ENCODE measurements around the gene CD163L1. TPM values are rescaled to one million over a fixed set of nuclear protein-coding genes. Genes with fewer than 3 reads are reported as not detected.

Gene CD163L1
- total RNA-seq, 2 experiments from 2014 or later, result not detected

DNA sequence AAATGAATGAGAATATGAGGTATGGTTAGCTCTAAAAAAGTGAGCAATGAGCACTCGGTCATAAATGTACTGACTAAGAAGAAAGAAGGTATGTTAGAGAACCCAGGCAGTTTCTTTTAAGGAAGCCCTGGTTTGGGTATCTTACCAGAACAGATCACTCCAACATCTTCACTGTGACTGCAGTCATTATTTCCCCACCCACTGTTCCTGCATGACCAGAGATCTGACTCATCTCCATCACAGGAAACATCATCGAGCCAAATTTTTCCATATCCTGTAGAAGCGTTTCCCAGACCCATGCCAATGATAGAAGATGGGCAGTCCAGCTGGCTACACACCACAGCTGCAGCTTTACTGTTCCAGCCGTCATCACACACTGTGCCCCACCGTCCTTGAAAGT is 48.0 kb downstream of the CD163L1 start:
- ChIA-PET CTCF (no interaction called here), POLR2A (no interaction called here)
- H3K4me1 Mint-ChIP-seq (ENCODE audit: low read depth), result no peaks in the 10 kb centered on the region
- peaks cover 9% of the 10 kb centered on the region for H3K27me3 Mint-ChIP-seq (ENCODE audit: low read depth)
- ATAC-seq, result no peak
- H3K9me3 Mint-ChIP-seq (ENCODE audit: insufficient read depth), result no peaks in the 10 kb centered on the region
- H3K4me3 Mint-ChIP-seq, result no peak overlapping the region
- H3K36me3 Mint-ChIP-seq (ENCODE audit: low read depth), result no peaks in the 10 kb centered on the region
- H3K27ac Mint-ChIP-seq, result no peak overlapping the region
- DNase-seq, result no peak

DNA sequence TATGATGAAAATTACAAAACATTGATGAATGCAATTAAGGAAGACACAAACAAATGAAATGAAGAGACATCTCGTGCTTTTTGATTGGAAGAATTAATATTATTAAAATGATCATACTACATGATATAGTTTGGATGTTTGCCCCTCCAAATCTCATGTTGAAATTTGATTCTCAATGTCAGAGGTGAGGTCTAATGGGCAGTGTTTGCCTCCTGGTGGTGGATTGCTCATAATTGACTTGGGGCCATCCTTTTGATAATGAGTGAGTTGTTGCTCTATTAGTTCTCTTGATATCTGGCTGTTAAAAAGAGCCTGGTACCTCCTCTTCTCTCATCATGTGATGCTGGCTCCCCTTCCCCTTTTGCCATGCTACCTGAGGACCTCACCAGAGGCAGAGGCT is 56.7 kb downstream of the CD163L1 start:
- ChIA-PET CTCF (no interaction called here), POLR2A (no interaction called here)
- DNase-seq (no peak), ATAC-seq (no peak)
- Mint-ChIP-seq H3K4me1 (ENCODE audit: low read depth) (no peaks in the 10 kb centered on the region), H3K27me3 (ENCODE audit: low read depth) (peaks cover 20% of the 10 kb centered on the region), H3K36me3 (ENCODE audit: low read depth) (no peaks in the 10 kb centered on the region), H3K9me3 (ENCODE audit: insufficient read depth) (no peaks in the 10 kb centered on the region), H3K4me3 (no peak overlapping the region), H3K27ac (no peak overlapping the region)

DNA sequence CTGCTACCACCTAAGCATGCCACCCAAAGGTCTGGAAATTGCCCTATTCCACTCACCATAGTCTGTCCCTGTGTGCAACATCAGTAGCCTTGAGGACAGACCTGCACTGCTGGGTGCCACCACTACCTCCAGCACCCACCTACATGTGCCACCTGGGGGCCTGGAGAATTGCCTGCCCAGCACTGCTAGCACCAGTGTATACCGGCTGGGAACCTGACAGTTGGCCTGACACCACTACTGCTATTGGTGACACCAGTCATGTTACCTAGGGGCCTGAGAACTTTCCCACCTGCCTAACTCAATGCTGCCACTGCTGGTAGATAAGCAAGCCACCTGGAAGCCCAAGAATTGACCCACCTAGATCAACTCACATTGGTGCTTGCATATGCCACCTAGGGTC is 60.8 kb downstream of the CD163L1 start:
- CTCF ChIA-PET, result no interaction called here
- ATAC-seq, result no peak

DNA sequence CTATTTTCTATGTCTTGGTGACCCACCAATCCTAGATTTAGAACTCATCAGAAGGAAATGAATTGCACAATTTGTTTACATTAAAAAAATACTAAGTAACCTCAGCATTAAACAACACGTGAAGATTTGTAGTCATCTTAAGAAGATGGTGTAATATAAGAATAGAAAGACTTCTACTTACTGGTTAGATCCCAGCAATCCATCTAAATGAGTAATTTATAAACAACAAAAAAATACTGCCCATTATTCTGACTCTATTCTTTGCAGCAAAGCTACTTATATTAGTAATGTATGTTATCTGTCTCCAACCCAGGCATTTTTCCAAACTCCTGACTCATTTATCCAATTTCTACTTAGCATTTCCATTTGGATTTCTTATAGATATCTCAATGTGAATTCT is 67.8 kb downstream of the CD163L1 start:
- no peaks in the 10 kb centered on the region for H3K36me3 Mint-ChIP-seq (ENCODE audit: low read depth)
- ATAC-seq (no peak), DNase-seq (no peak)
- no peak overlapping the region for H3K27ac Mint-ChIP-seq
- H3K27me3 Mint-ChIP-seq (ENCODE audit: low read depth), result peaks cover 20% of the 10 kb centered on the region
- no peaks in the 10 kb centered on the region for H3K9me3 Mint-ChIP-seq (ENCODE audit: insufficient read depth)
- no peaks in the 10 kb centered on the region for H3K4me1 Mint-ChIP-seq (ENCODE audit: low read depth)
- H3K4me3 Mint-ChIP-seq, result no peak overlapping the region
- ChIA-PET POLR2A (no interaction called here), CTCF (no interaction called here)

More for the DNA sequence above, 60.8 kb downstream of the CD163L1 start:
- POLR2A ChIA-PET, result no interaction called here
- H3K36me3 Mint-ChIP-seq (ENCODE audit: low read depth), result no peaks in the 10 kb centered on the region
- H3K27me3 Mint-ChIP-seq (ENCODE audit: low read depth), result peaks cover 22% of the 10 kb centered on the region
- no peak overlapping the region for H3K4me3 Mint-ChIP-seq
- DNase-seq, result no peak
- no peaks in the 10 kb centered on the region for H3K9me3 Mint-ChIP-seq (ENCODE audit: insufficient read depth)
- no peaks in the 10 kb centered on the region for H3K4me1 Mint-ChIP-seq (ENCODE audit: low read depth)
- H3K27ac Mint-ChIP-seq, result no peak overlapping the region

DNA sequence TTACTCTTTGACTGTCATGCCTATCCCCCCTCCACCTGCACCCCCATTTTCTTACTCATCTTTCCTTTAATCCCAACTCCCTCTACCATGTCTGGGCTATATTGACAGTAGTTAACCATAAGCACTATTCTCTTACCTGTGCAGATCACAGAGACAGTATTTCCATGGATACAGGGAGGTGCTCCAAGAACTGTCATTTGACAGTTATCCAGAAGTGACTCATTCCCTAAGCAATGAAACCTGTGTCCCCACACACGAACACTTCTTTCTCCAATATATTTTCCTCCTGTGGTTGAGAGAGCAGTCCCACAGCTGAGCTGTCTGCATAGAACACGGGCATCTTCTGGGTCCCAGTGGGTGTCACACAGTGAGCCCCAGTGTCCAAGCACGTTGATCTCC is 68.8 kb downstream of the CD163L1 start:
- H3K9me3 Mint-ChIP-seq (ENCODE audit: insufficient read depth), result no peaks in the 10 kb centered on the region
- H3K4me1 Mint-ChIP-seq (ENCODE audit: low read depth), result no peaks in the 10 kb centered on the region
- no peak overlapping the region for H3K27ac Mint-ChIP-seq
- no peak overlapping the region for H3K4me3 Mint-ChIP-seq
- POLR2A ChIA-PET, result no interaction called here
- no peaks in the 10 kb centered on the region for H3K36me3 Mint-ChIP-seq (ENCODE audit: low read depth)
- DNase-seq, result no peak
- CTCF ChIA-PET, result no interaction called here
- no peak for ATAC-seq
- H3K27me3 Mint-ChIP-seq (ENCODE audit: low read depth), result peaks cover 17% of the 10 kb centered on the region

DNA sequence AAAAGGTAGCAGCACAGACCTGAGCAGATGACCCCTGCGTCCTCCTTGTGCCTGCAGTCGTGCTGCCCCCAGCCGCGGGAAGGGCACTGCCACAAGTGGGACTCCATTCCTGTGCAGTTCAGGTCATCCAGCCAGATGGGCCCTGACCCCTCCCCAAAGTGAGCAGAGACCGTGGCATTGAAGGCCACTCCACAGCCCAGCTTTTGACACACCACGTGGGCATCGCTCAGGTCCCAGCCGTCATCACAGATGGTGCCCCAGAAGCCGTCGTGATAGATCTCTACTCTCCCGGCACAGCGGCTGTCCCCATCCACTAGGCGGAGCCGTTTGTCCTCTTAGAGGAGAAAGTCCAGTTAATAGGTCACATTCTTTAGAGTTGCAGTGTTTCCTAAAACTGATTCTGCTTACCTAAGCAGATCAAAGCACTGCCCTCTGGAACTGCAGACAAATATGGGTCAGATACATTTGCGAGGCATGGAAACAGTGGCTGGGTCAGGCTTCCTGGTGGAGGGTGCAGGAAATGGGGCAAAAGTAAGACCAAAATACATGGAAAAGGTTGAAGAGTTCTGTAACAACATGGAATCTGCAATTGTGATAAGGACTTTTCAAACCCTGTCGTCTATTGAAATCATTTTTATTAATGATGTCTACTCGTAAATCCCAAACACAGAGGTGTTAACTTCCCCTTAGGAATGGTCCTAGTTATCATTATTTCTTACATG is 69.4 kb downstream of the CD163L1 start:
- DNase-seq, result peak; percentile 41
- H3K36me3 Mint-ChIP-seq (ENCODE audit: low read depth), result no peaks in the 10 kb centered on the region
- no peak overlapping the region for H3K27ac Mint-ChIP-seq
- no peaks in the 10 kb centered on the region for H3K9me3 Mint-ChIP-seq (ENCODE audit: insufficient read depth)
- peaks cover 22% of the 10 kb centered on the region for H3K27me3 Mint-ChIP-seq (ENCODE audit: low read depth)
- ChIA-PET POLR2A (no interaction called here), CTCF (no interaction called here)
- no peaks in the 10 kb centered on the region for H3K4me1 Mint-ChIP-seq (ENCODE audit: low read depth)
- no peak overlapping the region for H3K4me3 Mint-ChIP-seq
- ATAC-seq, result no peak

DNA sequence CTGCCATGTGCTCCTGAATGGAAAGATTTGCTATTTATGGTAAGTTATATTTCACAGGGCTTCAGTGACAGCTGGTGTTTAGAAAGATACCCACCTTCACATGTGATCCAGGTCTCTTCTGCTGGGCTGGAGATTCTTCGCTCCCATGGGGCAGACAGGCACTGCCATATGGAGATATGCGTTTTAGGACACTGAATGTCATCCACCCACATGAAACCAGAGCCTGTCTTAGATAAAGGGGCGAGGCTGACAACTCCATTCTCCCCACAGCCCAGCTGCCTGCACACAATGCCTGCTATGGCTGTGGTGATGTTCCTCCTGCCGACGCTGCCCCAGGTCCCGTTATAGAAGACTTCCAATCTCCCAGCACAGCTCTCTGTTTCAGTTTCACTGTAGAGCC is 70.7 kb downstream of the CD163L1 start:
- Mint-ChIP-seq H3K9me3 (ENCODE audit: insufficient read depth) (no peaks in the 10 kb centered on the region), H3K36me3 (ENCODE audit: low read depth) (no peaks in the 10 kb centered on the region), H3K4me1 (ENCODE audit: low read depth) (no peaks in the 10 kb centered on the region), H3K27me3 (ENCODE audit: low read depth) (peaks cover 22% of the 10 kb centered on the region), H3K4me3 (no peak overlapping the region), H3K27ac (no peak overlapping the region)
- ATAC-seq, result no peak
- no peak for DNase-seq
- ChIA-PET CTCF (interaction anchor here (1.2 kb wide), 1 partner anchor 617 kb away, joined by 3 read pairs; no protein-coding TSS in a partner anchor), POLR2A (no interaction called here)

DNA sequence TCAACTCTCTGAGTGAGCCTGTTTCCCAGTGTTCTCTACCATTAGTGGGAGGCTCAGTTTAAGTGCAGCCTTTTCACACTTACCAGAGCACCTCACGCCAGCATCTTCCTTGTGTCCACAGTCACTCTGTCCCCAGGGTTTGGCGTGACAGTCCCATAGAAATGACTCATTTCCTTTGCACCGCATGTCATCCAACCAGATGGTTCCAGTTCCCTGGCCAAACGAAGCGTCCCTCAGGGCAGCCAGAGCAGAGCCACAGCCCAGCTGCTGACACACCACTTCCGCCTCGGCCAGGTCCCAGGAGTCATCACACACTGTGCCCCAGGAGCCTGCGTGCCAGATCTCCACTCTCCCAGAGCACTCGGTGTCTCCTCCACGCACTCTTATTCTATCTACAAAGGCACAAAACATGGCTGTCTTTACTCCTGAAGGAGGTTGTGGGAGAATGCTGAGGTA is 74.7 kb downstream of the CD163L1 start:
- H3K27me3 Mint-ChIP-seq (ENCODE audit: low read depth), result peaks cover 18% of the 10 kb centered on the region
- H3K9me3 Mint-ChIP-seq (ENCODE audit: insufficient read depth), result no peaks in the 10 kb centered on the region
- no peaks in the 10 kb centered on the region for H3K4me1 Mint-ChIP-seq (ENCODE audit: low read depth)
- no peak overlapping the region for H3K27ac Mint-ChIP-seq
- H3K36me3 Mint-ChIP-seq (ENCODE audit: low read depth), result no peaks in the 10 kb centered on the region
- ChIA-PET POLR2A (no interaction called here), CTCF (no interaction called here)
- no peak overlapping the region for H3K4me3 Mint-ChIP-seq
- DNase-seq, result no peak
- ATAC-seq, result no peak

DNA sequence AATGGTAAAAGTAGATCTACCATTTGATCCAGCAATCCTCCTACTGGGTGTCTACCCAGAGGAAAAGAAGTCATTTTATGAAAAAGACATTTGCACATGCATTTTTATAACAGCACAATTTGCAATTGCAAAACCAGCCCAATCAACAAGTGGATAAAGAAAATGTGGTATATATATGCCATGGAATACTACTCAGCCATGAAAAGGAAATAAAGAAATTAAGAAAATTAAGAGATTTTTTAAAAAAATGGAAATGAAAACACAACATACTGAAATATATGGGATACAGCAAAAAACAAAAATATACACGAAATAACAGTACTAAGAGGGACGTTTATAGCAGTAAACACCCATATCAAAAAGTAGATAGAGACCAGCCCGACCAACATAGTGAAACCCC is 81.2 kb downstream of the CD163L1 start:
- no peaks in the 10 kb centered on the region for H3K4me1 Mint-ChIP-seq (ENCODE audit: low read depth)
- no peak for DNase-seq
- no peak for ATAC-seq
- H3K27ac Mint-ChIP-seq, result no peak overlapping the region
- H3K9me3 Mint-ChIP-seq (ENCODE audit: insufficient read depth), result no peaks in the 10 kb centered on the region
- H3K36me3 Mint-ChIP-seq (ENCODE audit: low read depth), result no peaks in the 10 kb centered on the region
- POLR2A ChIA-PET, result no interaction called here
- CTCF ChIA-PET, result no interaction called here
- peaks cover 22% of the 10 kb centered on the region for H3K27me3 Mint-ChIP-seq (ENCODE audit: low read depth)
- H3K4me3 Mint-ChIP-seq, result no peak overlapping the region

DNA sequence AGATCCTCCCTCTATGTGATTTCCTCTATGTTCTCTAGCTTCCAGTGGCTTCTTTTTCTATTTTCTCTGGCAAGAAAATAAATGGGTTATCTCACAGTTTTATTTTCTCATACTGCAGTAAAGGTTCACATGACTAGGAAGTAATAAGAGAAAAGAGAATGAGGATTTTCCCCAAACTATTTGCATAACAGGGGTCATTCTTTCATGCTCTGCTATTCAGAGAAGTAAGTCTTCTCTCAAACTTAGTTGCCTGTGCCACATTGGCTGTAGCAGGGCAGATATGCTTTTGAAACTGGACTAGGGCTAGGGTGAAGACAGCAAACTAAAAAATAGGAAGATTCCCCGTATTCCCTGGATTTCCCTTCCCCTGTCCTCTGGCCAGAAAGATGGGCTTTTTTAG is 82.7 kb downstream of the CD163L1 start:
- no peaks in the 10 kb centered on the region for H3K36me3 Mint-ChIP-seq (ENCODE audit: low read depth)
- CTCF ChIA-PET, result no interaction called here
- POLR2A ChIA-PET, result no interaction called here
- H3K4me1 Mint-ChIP-seq (ENCODE audit: low read depth), result no peaks in the 10 kb centered on the region
- peaks cover 30% of the 10 kb centered on the region for H3K27me3 Mint-ChIP-seq (ENCODE audit: low read depth)
- H3K27ac Mint-ChIP-seq, result no peak overlapping the region
- ATAC-seq, result no peak
- H3K9me3 Mint-ChIP-seq (ENCODE audit: insufficient read depth), result no peaks in the 10 kb centered on the region
- no peak overlapping the region for H3K4me3 Mint-ChIP-seq
- no peak for DNase-seq

DNA sequence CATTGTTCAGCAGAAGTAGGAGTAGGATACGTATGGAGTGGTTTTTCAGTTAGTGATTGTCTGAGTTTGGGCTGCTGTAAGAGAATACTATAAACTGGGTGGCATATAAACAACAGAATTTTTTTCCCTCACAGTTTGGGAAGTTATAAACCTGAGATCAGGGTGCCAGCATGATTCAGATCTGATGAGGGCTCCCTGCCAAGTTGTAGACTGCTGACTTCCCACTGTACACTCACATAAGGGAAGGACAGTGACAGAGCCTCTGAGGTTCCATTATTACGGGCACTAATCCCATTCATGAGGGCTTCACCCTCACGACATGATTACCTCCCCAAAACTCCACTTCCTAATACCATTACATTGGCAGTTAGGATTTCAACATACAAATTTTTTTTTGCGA is 89.4 kb downstream of the CD163L1 start:
- ATAC-seq, result no peak
- no peaks in the 10 kb centered on the region for H3K9me3 Mint-ChIP-seq (ENCODE audit: insufficient read depth)
- H3K27me3 Mint-ChIP-seq (ENCODE audit: low read depth), result peaks cover 23% of the 10 kb centered on the region
- POLR2A ChIA-PET, result no interaction called here
- CTCF ChIA-PET, result no interaction called here
- no peak for DNase-seq
- H3K4me1 Mint-ChIP-seq (ENCODE audit: low read depth), result peaks cover 12% of the 10 kb centered on the region
- no peaks in the 10 kb centered on the region for H3K36me3 Mint-ChIP-seq (ENCODE audit: low read depth)
- H3K4me3 Mint-ChIP-seq, result no peak overlapping the region
- H3K27ac Mint-ChIP-seq, result no peak overlapping the region

DNA sequence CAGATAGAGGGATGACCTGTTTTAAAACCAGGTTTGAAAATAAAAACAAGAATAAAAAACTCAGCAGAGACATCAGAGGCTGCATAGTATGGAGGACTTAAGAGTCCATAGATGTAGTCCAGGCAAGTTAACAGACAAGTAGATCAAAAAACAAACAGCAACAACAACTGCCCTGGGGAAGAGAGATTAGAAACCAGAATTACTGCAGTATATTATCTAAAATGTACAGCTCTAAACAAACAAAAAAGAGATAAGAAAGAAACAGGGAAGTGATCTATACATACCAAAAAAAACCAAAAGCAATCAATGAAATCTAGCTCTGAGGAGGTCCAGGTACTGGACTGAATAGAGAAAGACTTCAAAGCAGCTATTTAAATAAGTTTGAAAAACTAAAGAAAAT is 91.3 kb downstream of the CD163L1 start:
- no peak for ATAC-seq
- peaks cover 12% of the 10 kb centered on the region for H3K4me1 Mint-ChIP-seq (ENCODE audit: low read depth)
- CTCF ChIA-PET, result no interaction called here

DNA sequence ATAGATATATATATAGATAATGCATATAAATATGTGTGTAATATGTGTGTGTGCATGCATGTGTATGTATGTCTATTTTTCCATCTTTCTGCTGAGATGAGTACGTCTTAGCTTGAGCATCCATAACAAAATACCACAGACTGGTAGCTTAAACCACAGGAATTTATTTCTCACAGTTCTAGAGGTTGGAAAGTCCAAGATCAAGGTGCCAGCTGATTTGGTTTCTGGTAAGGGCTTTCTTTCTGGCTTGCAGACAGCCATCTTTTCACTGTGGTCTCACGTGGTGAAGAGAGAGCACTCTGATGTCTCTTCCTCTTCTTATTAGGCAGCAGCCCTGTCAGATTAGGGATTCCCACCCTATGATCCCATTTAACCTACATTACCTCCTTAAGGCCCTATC is 92.8 kb downstream of the CD163L1 start:
- ATAC-seq, result no peak
- ChIA-PET POLR2A (no interaction called here), CTCF (interaction anchor here (0.7 kb wide), 1 partner anchor 8 kb away, joined by 3 read pairs; no protein-coding TSS in a partner anchor)
- no peak overlapping the region for H3K4me3 Mint-ChIP-seq
- peaks cover 2% of the 10 kb centered on the region for H3K36me3 Mint-ChIP-seq (ENCODE audit: low read depth)
- peaks cover 22% of the 10 kb centered on the region for H3K4me1 Mint-ChIP-seq (ENCODE audit: low read depth)
- H3K9me3 Mint-ChIP-seq (ENCODE audit: insufficient read depth), result peaks cover 2% of the 10 kb centered on the region
- H3K27me3 Mint-ChIP-seq (ENCODE audit: low read depth), result peaks cover 18% of the 10 kb centered on the region
- no peak for DNase-seq
- H3K27ac Mint-ChIP-seq, result no peak overlapping the region

More for the DNA sequence above, 91.3 kb downstream of the CD163L1 start:
- Mint-ChIP-seq H3K27ac (no peak overlapping the region), H3K9me3 (ENCODE audit: insufficient read depth) (peaks cover 2% of the 10 kb centered on the region), H3K27me3 (ENCODE audit: low read depth) (peaks cover 25% of the 10 kb centered on the region), H3K4me3 (no peak overlapping the region), H3K36me3 (ENCODE audit: low read depth) (no peaks in the 10 kb centered on the region)
- POLR2A ChIA-PET, result no interaction called here
- no peak for DNase-seq

Data from activated CD8-positive, alpha-beta T cell treated with anti-CD3 and anti-CD28 coated beads, Interleukin-2, amount 10 ng/mL, durations not matched to agents 7 days and 5 days (primary cell).